ENCODE measurements around the gene NFKB2. TPM values are rescaled to one million over a fixed set of nuclear protein-coding genes. Genes with fewer than 3 reads are reported as not detected.

The NFKB2 gene
- 22.7 TPM for polyA plus RNA-seq
- long read RNA-seq, donor 1, partial matches to known transcripts = 0 of 7 reads
- long read RNA-seq, donor 1, other reads (novel, unspliced or antisense) = 6 of 7 reads
- long read RNA-seq, donor 2, partial matches to known transcripts = 0 of 2 reads
- long read RNA-seq, donor 2, other reads (novel, unspliced or antisense) = 0 of 2 reads
- long read RNA-seq, donor 3 = 0 reads
- long read RNA-seq, donor 4 = 0 reads
- long read RNA-seq, donor 5 = 0 reads
- long read RNA-seq, donor 6, partial matches to known transcripts = 0 of 1 reads
- long read RNA-seq, donor 6, other reads (novel, unspliced or antisense) = 0 of 1 reads
- long read RNA-seq, donor 7 = 0 reads
- long read RNA-seq, donor 8, partial matches to known transcripts = 8 of 22 reads
- long read RNA-seq, donor 8, other reads (novel, unspliced or antisense) = 12 of 22 reads
- long read RNA-seq, donor 9 = 0 reads
- long read RNA-seq, donor 10 = 0 reads
- long read RNA-seq, donor 11 = 0 reads

DNA sequence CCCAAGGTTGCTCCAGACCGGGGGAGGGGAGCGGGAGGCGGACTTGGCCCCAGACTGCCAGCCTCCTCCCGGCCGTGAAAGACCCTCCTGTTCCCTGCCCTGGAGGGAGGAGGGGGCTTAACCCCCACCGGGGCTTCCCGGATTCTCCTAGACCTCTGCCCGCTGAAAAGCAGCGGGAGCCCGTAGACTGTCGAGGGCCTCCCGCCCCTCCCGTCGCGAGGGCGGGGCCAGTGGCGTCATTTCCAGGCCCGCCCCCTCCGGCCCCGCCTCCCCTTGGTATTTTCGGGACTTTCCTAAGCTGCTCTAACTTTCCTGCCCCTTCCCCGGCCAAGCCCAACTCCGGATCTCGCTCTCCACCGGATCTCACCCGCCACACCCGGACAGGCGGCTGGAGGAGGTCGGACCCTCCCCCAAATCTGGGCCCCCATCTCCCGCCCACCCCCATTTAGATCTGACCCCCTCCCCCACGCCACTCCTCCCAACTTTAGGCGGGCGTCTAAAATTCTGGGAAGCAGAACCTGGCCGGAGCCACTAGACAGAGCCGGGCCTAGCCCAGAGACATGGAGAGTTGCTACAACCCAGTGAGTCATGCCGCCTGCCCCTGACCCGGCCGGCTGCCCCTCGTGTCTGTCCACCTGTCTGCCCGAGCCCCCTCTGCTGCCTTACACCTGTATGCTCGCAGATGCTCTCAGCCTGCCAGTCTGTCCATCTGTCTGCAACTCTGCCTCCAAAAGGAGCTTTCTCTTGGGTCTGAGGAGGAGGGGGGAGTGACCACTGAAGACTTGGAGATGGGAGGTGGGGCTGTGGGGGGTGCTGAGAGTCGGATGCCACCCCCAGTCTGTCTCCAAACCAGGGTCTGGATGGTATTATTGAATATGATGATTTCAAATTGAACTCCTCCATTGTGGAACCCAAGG is at the start of gene NFKB2:
TSS of gene NFKB2 (plus strand) at position 306 of the 917 bp plus-strand sequence. CDS start at position 561, 255 bp downstream.
- H3K9me3 ChIP-seq (ENCODE audit: control insufficient read depth, low read depth, low read length) = no peaks in the 10 kb centered on the region
- DNase-seq = peak; percentile 90 to 92
- peak within 1 kb of the TSS; percentile 79 for H3K4me3 ChIP-seq (ENCODE audit: low read length)
- peak within 1 kb of the TSS; percentile 90 for H3K27ac ChIP-seq (ENCODE audit: low read length)
- peaks cover 3% of the 10 kb centered on the region for H3K27me3 ChIP-seq (ENCODE audit: control insufficient read depth, insufficient read depth, low read length)
- H3K36me3 ChIP-seq (ENCODE audit: control insufficient read depth, insufficient read depth, low read length) = peaks cover 29% of the 10 kb centered on the region
- no CpG with 5 or more reads among the region's 42 CpGs for WGBS (ENCODE audit: insufficient coverage, low lambda C conversion rate)
- peaks cover 22% of the 10 kb centered on the region for H3K4me1 ChIP-seq (ENCODE audit: control insufficient read depth, insufficient read depth, low read length)

DNA sequence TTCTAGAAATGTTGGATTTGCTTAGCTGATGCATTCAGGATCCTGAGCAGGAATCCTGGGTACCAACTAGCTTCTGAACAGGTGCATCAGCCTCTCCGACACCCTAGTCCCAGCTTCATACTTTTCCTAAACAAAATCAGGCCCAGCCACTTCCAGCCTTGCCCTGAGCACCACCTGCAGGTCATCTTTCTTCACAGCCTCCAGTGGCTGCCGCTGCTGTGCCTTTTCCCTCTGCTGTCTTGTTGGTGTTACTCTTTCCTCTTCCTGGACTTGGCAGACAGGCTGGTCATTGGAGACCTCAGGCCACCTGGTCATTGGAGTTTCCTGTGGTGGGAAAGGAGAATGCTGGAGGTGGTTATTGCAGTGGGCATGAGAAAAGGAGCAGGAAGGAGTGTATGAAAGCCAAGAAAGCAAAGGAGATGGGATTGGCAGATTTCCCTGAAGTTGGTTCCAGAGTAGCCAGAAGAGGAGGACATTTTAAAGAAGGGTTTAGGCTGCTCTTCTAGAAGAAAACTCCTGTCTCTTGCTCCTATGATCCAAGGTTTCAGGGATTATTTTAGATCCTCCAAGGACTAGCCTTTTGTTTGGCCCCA is 48.2 kb upstream of the NFKB2 start:
- H3K27ac ChIP-seq (ENCODE audit: low read length) = no peak overlapping the region
- H3K4me3 ChIP-seq (ENCODE audit: low read length) = no peak overlapping the region
- H3K36me3 ChIP-seq (ENCODE audit: control insufficient read depth, insufficient read depth, low read length) = peaks cover 54% of the 10 kb centered on the region
- DNase-seq = peak; percentile 7 to 8
- H3K4me1 ChIP-seq (ENCODE audit: control insufficient read depth, insufficient read depth, low read length) = no peaks in the 10 kb centered on the region
- no peaks in the 10 kb centered on the region for H3K27me3 ChIP-seq (ENCODE audit: control insufficient read depth, insufficient read depth, low read length)
- no peaks in the 10 kb centered on the region for H3K9me3 ChIP-seq (ENCODE audit: control insufficient read depth, low read depth, low read length)
- no CpG with 5 or more reads among the region's 2 CpGs for WGBS (ENCODE audit: insufficient coverage, low lambda C conversion rate)

DNA sequence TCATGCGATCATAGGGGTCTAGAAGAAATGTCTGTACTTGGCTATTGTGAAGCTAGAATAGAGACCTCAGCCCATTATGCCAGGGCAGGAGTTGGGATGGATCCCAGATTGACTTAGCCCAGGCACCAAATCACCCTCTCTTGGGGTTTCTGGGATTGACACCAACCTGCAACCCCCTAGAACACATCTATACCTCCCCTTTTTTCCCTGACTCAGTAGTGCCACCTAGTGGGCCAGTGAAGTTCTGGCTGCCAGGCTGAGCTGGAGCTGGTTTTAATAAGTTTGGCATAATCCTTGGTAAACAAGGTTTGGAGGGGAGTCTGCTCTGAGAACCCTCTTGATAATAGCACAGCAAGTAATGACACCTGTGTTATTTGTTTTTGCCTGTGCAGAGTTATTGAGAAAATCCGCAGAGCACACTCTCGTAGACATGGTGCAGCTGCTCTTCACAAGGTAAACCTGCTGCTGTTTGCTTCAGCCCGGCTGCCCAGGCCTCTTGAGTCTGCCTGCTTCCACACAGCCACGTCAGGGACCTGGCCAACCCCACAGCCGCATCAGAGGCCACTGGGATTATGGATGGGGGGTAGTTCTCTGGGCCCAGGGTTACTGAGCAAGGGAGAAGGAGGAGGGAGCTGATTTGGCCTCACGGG is 43.3 kb upstream of the NFKB2 start:
- DNase-seq = peak; percentile 37 to 39
- H3K4me1 ChIP-seq (ENCODE audit: control insufficient read depth, insufficient read depth, low read length) = no peaks in the 10 kb centered on the region
- WGBS (ENCODE audit: insufficient coverage, low lambda C conversion rate) = no CpG with 5 or more reads among the region's 7 CpGs
- H3K27ac ChIP-seq (ENCODE audit: low read length) = no peak overlapping the region
- no peaks in the 10 kb centered on the region for H3K27me3 ChIP-seq (ENCODE audit: control insufficient read depth, insufficient read depth, low read length)
- H3K4me3 ChIP-seq (ENCODE audit: low read length) = no peak overlapping the region
- no peaks in the 10 kb centered on the region for H3K9me3 ChIP-seq (ENCODE audit: control insufficient read depth, low read depth, low read length)
- peaks cover 70% of the 10 kb centered on the region for H3K36me3 ChIP-seq (ENCODE audit: control insufficient read depth, insufficient read depth, low read length)

DNA sequence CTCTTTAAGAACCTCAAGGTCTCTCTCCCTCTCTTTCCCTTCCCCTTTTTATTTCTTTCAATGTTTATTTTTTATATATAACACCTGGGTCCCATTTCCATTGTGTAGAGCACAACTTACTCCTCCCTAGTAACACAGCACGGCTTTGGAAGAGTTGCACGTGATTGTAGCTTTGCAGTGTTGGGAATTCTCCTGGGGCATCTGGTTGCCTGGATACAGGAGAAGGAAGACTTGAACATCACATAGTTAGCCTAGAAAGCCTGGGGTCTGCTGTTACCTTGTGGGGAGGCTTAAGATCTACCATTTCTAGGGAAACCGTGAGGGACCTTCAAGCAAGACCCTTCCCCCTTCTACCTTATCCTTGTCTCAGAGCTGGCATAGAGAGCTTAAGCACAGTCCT is 41.1 kb upstream of the NFKB2 start:
- Histone ChIP-seq H3K4me1 (ENCODE audit: control insufficient read depth, insufficient read depth, low read length) (no peaks in the 10 kb centered on the region), H3K36me3 (ENCODE audit: control insufficient read depth, insufficient read depth, low read length) (peaks cover 78% of the 10 kb centered on the region), H3K4me3 (ENCODE audit: low read length) (no peak overlapping the region), H3K27me3 (ENCODE audit: control insufficient read depth, insufficient read depth, low read length) (no peaks in the 10 kb centered on the region), H3K27ac (ENCODE audit: low read length) (no peak overlapping the region), H3K9me3 (ENCODE audit: control insufficient read depth, low read depth, low read length) (no peaks in the 10 kb centered on the region)
- no peak for DNase-seq
- WGBS (ENCODE audit: insufficient coverage, low lambda C conversion rate) = no CpG with 5 or more reads among the region's 3 CpGs

DNA sequence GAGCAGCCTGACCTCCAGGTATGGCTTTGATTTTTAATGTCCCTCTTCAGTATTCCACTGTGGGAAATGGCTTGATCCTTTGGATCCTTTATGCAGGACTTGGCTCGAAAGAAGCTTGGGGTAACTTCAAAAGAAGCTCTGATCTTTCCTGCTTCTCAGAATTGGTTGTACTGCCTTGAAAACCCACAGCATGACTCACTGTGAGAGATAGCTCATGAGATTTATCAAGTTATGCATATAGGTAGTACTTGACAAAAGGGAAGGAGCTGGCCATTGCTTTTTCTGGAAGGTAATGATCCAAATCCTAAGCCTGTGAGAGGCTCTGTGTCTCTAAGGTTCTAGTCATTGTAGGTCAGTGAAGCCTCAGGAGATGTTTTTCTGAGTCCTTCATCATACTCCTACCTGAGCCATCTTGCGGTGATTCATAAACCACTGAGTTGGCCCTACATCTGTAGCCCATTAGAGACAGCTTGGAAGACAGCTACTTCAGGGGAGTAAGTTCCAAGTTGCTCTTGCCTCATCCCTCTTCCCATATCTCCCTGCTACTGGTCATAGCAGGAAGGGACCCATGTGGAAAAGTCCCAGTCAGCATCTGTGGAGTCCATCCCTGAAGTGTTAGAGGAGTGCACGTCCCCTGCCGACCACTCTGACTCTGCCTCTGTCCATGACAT is 36.7 kb upstream of the NFKB2 start:
- Histone ChIP-seq H3K4me3 (ENCODE audit: low read length) (no peak overlapping the region), H3K9me3 (ENCODE audit: control insufficient read depth, low read depth, low read length) (no peaks in the 10 kb centered on the region), H3K27me3 (ENCODE audit: control insufficient read depth, insufficient read depth, low read length) (no peaks in the 10 kb centered on the region), H3K27ac (ENCODE audit: low read length) (no peak overlapping the region), H3K36me3 (ENCODE audit: control insufficient read depth, insufficient read depth, low read length) (peaks cover 83% of the 10 kb centered on the region), H3K4me1 (ENCODE audit: control insufficient read depth, insufficient read depth, low read length) (no peaks in the 10 kb centered on the region)
- no peak for DNase-seq
- no CpG with 5 or more reads among the region's 4 CpGs for whole genome bisulfite sequencing (ENCODE audit: insufficient coverage, low lambda C conversion rate)

DNA sequence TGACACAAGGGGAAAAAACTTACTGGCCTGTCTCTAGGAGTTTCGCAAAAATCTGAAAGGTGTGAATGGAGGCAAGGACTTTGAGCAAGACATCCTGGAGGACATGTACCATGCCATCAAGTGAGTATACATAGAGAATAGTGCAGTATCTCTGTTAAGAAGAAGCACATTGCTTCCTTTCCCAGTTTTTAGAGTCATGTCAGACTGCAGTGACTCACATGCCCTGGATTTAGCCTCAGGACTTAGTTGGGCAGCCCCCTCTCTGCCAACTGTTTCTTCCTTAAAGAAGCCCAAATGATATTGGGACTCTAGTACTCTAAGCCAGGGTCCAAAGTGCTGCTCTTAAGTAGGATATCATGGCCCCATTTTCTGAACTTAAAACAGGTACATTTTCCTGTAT is 28.1 kb upstream of the NFKB2 start:
- H3K9me3 ChIP-seq (ENCODE audit: control insufficient read depth, low read depth, low read length) = peaks cover 7% of the 10 kb centered on the region
- WGBS (ENCODE audit: insufficient coverage, low lambda C conversion rate) = 86% methylated on average over 1 of the region's 1 CpG
- peaks cover 89% of the 10 kb centered on the region for H3K36me3 ChIP-seq (ENCODE audit: control insufficient read depth, insufficient read depth, low read length)
- no peak overlapping the region for H3K4me3 ChIP-seq (ENCODE audit: low read length)
- H3K27me3 ChIP-seq (ENCODE audit: control insufficient read depth, insufficient read depth, low read length) = no peaks in the 10 kb centered on the region
- DNase-seq = no peak
- no peaks in the 10 kb centered on the region for H3K4me1 ChIP-seq (ENCODE audit: control insufficient read depth, insufficient read depth, low read length)
- no peak overlapping the region for H3K27ac ChIP-seq (ENCODE audit: low read length)

DNA sequence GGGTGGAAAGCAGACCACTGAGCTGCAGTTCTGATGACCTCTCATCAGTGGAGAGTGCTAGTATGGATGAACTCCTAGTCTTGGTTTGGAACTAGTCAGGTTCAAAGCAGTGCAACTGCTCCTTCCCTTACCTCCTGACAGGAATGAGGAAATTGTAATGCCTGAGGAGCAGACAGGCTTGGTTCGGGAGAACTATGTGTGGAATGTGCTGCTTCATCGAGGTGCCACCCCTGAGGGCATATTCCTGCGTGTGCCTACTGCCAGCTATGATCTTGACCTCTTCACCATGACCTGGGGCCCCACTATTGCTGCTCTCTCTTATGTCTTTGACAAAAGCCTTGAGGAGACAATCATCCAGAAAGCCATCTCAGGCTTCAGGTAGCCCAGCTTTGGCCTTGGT is 27.4 kb upstream of the NFKB2 start:
- no peak for DNase-seq
- Histone ChIP-seq H3K36me3 (ENCODE audit: control insufficient read depth, insufficient read depth, low read length) (peaks cover 87% of the 10 kb centered on the region), H3K4me1 (ENCODE audit: control insufficient read depth, insufficient read depth, low read length) (no peaks in the 10 kb centered on the region), H3K9me3 (ENCODE audit: control insufficient read depth, low read depth, low read length) (peaks cover 7% of the 10 kb centered on the region), H3K4me3 (ENCODE audit: low read length) (no peak overlapping the region), H3K27me3 (ENCODE audit: control insufficient read depth, insufficient read depth, low read length) (no peaks in the 10 kb centered on the region), H3K27ac (ENCODE audit: low read length) (no peak overlapping the region)
- WGBS (ENCODE audit: insufficient coverage, low lambda C conversion rate) = no CpG with 5 or more reads among the region's 3 CpGs

DNA sequence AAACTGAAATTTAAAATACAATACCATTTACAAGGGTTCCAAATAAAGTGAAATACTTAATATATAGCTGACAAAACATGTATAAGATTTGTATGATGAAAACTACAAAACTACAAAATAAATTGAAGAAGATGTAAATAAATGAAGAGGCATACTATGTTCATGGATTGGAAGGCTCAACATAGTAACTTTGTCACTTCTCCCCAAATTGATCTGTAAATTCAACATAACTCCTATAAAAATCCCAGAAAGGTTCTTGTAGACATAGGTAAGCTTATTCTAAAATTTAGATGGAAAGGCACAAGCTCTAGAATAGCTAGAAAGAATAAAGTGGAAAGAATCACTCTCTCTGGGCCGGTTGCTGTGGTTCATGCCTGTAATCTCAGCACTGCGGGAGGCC is 24.2 kb upstream of the NFKB2 start:
- peaks cover 7% of the 10 kb centered on the region for H3K9me3 ChIP-seq (ENCODE audit: control insufficient read depth, low read depth, low read length)
- H3K4me3 ChIP-seq (ENCODE audit: low read length) = no peak overlapping the region
- H3K4me1 ChIP-seq (ENCODE audit: control insufficient read depth, insufficient read depth, low read length) = no peaks in the 10 kb centered on the region
- H3K27me3 ChIP-seq (ENCODE audit: control insufficient read depth, insufficient read depth, low read length) = no peaks in the 10 kb centered on the region
- no CpG with 5 or more reads among the region's 2 CpGs for WGBS (ENCODE audit: insufficient coverage, low lambda C conversion rate)
- DNase-seq = no peak
- H3K27ac ChIP-seq (ENCODE audit: low read length) = no peak overlapping the region
- H3K36me3 ChIP-seq (ENCODE audit: control insufficient read depth, insufficient read depth, low read length) = peaks cover 86% of the 10 kb centered on the region

DNA sequence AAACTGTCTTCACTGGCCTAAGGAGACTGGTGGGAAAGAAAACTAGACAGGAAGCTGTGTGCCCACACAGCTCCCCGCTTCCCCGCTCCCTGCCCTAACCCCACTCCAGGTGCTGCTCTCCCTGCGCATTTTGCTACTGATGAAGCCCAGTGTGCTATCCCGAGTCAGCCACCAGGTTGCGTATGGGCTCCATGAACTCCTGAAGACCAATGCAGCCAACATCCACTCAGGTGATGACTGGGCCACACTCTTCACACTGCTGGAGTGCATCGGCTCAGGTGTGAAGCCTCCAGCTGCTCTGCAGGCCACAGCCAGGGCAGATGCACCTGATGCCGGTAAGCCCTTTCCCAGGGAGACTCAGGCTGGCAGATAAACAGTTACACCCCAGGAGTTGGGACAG is 20.3 kb upstream of the NFKB2 start:
- no CpG with 5 or more reads among the region's 7 CpGs for WGBS (ENCODE audit: insufficient coverage, low lambda C conversion rate)
- H3K27me3 ChIP-seq (ENCODE audit: control insufficient read depth, insufficient read depth, low read length) = no peaks in the 10 kb centered on the region
- peaks cover 79% of the 10 kb centered on the region for H3K36me3 ChIP-seq (ENCODE audit: control insufficient read depth, insufficient read depth, low read length)

More for the DNA sequence above, 20.3 kb upstream of the NFKB2 start:
- H3K4me1 ChIP-seq (ENCODE audit: control insufficient read depth, insufficient read depth, low read length) = no peaks in the 10 kb centered on the region
- H3K9me3 ChIP-seq (ENCODE audit: control insufficient read depth, low read depth, low read length) = peaks cover 7% of the 10 kb centered on the region
- no peak overlapping the region for H3K4me3 ChIP-seq (ENCODE audit: low read length)
- no peak for DNase-seq
- no peak overlapping the region for H3K27ac ChIP-seq (ENCODE audit: low read length)

Measured in large intestine (tissue), 12 donors.